Tibial nerve (tissue), 4 donors: ENCODE data around the gene KRTAP2-4.
"Not testable (repeated sequence)": the region's sequence is repeated elsewhere in the genome, so short reads cannot be mapped to it uniquely, and the experiment has no call there.

Experiments
- CTCF ChIP-seq, 5 experiments: fragments of 200-600 bp in 3 of 5; fragments of 450-650 bp in 2 of 5; sonication (generic) in 3 of 5; IDR thresholded peaks; one replicate each; pipeline ENCODE4 v1.5.1; 2016 to 2019; ENCODE audit warnings: antibody characterized with exemption in 5 of 5, mild to moderate bottlenecking in 3 of 5, moderate library complexity in 2 of 5
- EP300 ChIP-seq, 2 donors: sonication (generic); formaldehyde crosslinking; IDR thresholded peaks; one replicate each; pipeline ENCODE4 v1.6.1; 2017; ENCODE audit warnings: antibody characterized with exemption in 2 of 2, mild to moderate bottlenecking in 1 of 2
- POLR2A ChIP-seq, 2 donors: fragments of 450-650 bp; IDR thresholded peaks; one replicate each; pipeline ENCODE4 v1.6.1; 2017; ENCODE audit warnings: antibody characterized with exemption in 2 of 2, mild to moderate bottlenecking in 2 of 2, moderate library complexity in 2 of 2

- TF ChIP-seq POLR2A, CTCF, EP300 (IDR thresholded peaks at IDR 0.05): not testable (repeated sequence)
Observed at GRCh38 chr17:41065016-41065689, 526 bp downstream of the KRTAP2-4 start.
